ENCODE measurements around the gene XPO4. TPM values are rescaled to one million over a fixed set of nuclear protein-coding genes. Genes with fewer than 3 reads are reported as not detected.
A peak's percentile ranks its signal among the peaks of the same experiment; 100 is the strongest.

XPO4 gene
- total RNA-seq, 1 experiment from 2014 or later: 34.1 TPM

GRCh38 chr13:20847296-20847695 is 55.2 kb downstream of the XPO4 start:
- peaks cover 10 to 12% of the 10 kb centered on the region in 2 experiments for H3K4me1 Mint-ChIP-seq
- no peak overlapping the region for H4K91ac ChIP-seq (ENCODE audit: insufficient read length, low read depth, low read length)
- H2AFZ ChIP-seq (ENCODE audit: low read length): no peak overlapping the region
- no peak overlapping the region for H3K4me2 ChIP-seq (ENCODE audit: insufficient read depth, insufficient read length, low read length)
- no peak overlapping the region for H3K23ac ChIP-seq (ENCODE audit: insufficient read length, low read depth, low read length)
- no peak overlapping the region for H3K18ac ChIP-seq (ENCODE audit: insufficient read length, low read depth, low read length)
- H2BK120ac ChIP-seq (ENCODE audit: low read depth, low read length, poor library complexity, severe bottlenecking): no peak overlapping the region
- H3K14ac ChIP-seq (ENCODE audit: insufficient read depth, low read length): no peak overlapping the region
- no peak overlapping the region for H4K5ac ChIP-seq (ENCODE audit: insufficient read length, low read depth, low read length)
- H2AK5ac ChIP-seq (ENCODE audit: insufficient read length, low read length): no peak overlapping the region
- no peaks in the 10 kb centered on the region for H4K20me1 ChIP-seq (ENCODE audit: control insufficient read depth, insufficient read depth, insufficient read length)
- H3T11ph ChIP-seq (ENCODE audit: low read length): no peak overlapping the region
- peak overlapping the region in 2 of 3 experiments; percentile 65 to 83; a peak in 3 of 7 replicates for H3K27ac Mint-ChIP-seq
- no peak overlapping the region for H3K27ac ChIP-seq (ENCODE audit: insufficient read length, low read depth, low read length)
- H3K79me2 ChIP-seq (ENCODE audit: insufficient read depth, low read length): no peaks in the 10 kb centered on the region
- no peaks in the 10 kb centered on the region for H3K27me3 Mint-ChIP-seq (ENCODE audit: low read depth)
- H3K4ac ChIP-seq (ENCODE audit: low read depth, low read length): no peak overlapping the region
- H4K8ac ChIP-seq (replicated peaks; ENCODE audit: insufficient read length, low read depth, low read length): no peak overlapping the region
- no peak overlapping the region for H2BK12ac ChIP-seq (ENCODE audit: insufficient read length, low read depth, low read length)
- H3K27me3 ChIP-seq (ENCODE audit: insufficient read depth, low read length): no peaks in the 10 kb centered on the region
- H3K4me1 ChIP-seq (ENCODE audit: insufficient read depth, low read length): no peaks in the 10 kb centered on the region
- TF ChIP-seq CTCF (conservative IDR thresholded peaks at IDR 0.05): no peak
- H3K9me3 Mint-ChIP-seq: no peaks in the 10 kb centered on the region
- WGBS (ENCODE audit: extremely low coverage, insufficient read length, low lambda C conversion rate): no CpG with 5 or more reads among the region's 1 CpG
- H3K56ac ChIP-seq (ENCODE audit: insufficient read length, low read depth, low read length): no peak overlapping the region
- no peak overlapping the region for H3K9ac ChIP-seq (ENCODE audit: extremely low read depth, insufficient read length, low read length)
- H2BK20ac ChIP-seq (ENCODE audit: low read depth, low read length, poor library complexity, severe bottlenecking): no peak overlapping the region
- H3K4me3 Mint-ChIP-seq: no peak overlapping the region
- no peak overlapping the region for H2BK5ac ChIP-seq (ENCODE audit: insufficient read length, low read length)
- H3K36me3 Mint-ChIP-seq (ENCODE audit: insufficient read depth in 1 of 3, low read depth in 3 of 3): peaks cover 0 to 15% (median 0%) of the 10 kb centered on the region in 3 experiments; a peak in 6 of 7 replicates
- no peaks in the 10 kb centered on the region for H3K23me2 ChIP-seq (ENCODE audit: insufficient read length, low read depth, low read length, poor library complexity, severe bottlenecking)
- no peaks in the 10 kb centered on the region for H3K79me1 ChIP-seq (ENCODE audit: insufficient read depth, low read depth, low read length, poor library complexity, severe bottlenecking)
- no peak overlapping the region for H2BK15ac ChIP-seq (ENCODE audit: low read depth, low read length)
- H3K9me3 ChIP-seq (ENCODE audit: control insufficient read depth, low read depth, low read length): no peaks in the 10 kb centered on the region
- DNase-seq: no peak

Data from H9 (cell line).